HepG2 (cell line): ENCODE measurements around the gene ZDHHC24. TPM values are rescaled to one million over a fixed set of nuclear protein-coding genes. Genes with fewer than 3 reads are reported as not detected.

Experiments
- ATAC-seq: fragments of 200-7000 bp; cut with Tn5 transposase; 3 replicates; pipeline ENCODE4 v1.9.1; 2020; ENCODE audit warnings: mild to moderate bottlenecking, moderate library complexity
- BruUV-seq: library from RNA; stranded (reverse); fragments of 400-500 nt; replicated peaks from 2 replicates; lab custom pipeline; 2021; lab: Mats Ljungman, UMichigan
- CTCF ChIA-PET: fragments of 300-600 bp; formaldehyde crosslinking; extraction: SDS; loops from one replicate; lab custom pipeline; 2021; ENCODE audit warnings: low total read pairs, inconsistent platforms, low intra/inter-chr PET ratio; lab: Yijun Ruan, JAX
- POLR2A ChIA-PET: fragments of 350-600 bp; sonication (Branson Sonifier 250); formaldehyde crosslinking; loops from one replicate; lab custom pipeline; 2020; ENCODE audit warnings: antibody characterized with exemption, inconsistent platforms; lab: Yijun Ruan, JAX
- DNase-seq: peaks from one replicate; pipeline ENCODE4 v3.0.0-alpha.2; 2015; ENCODE audit warnings: low spot score
- FAIRE-seq: peaks from 3 replicates; lab custom pipeline; 2011; peaks lifted over from hg19 to GRCh38; lab: Jason Lieb, UNC
- H2AFZ ChIP-seq: one replicate; pipeline ENCODE4 v1.6.1; 2011; ENCODE audit warnings: low read length, inconsistent platforms
- H3K27ac ChIP-seq: fragments of 300-600 bp; 3 replicates; pipeline ENCODE4 v1.8.0; 2011; ENCODE audit warnings: mixed run types, mild to moderate bottlenecking, mixed read lengths, low read length, inconsistent platforms; ENCODE audit not compliant: insufficient read depth; ENCODE audit errors: extremely low read length
- H3K27me3 ChIP-seq, 2 experiments: fragments of 200-600 bp in 1 of 2; 2 replicates in 1 of 2; 3 replicates in 1 of 2; pipeline versions ENCODE4 v1.6.0 to v1.8.0; 2011; ENCODE audit warnings: low read length in 2 of 2, mild to moderate bottlenecking in 2 of 2, moderate library complexity in 2 of 2, inconsistent platforms in 1 of 2; ENCODE audit not compliant: insufficient read depth in 2 of 2, control insufficient read depth in 1 of 2
- H3K36me3 ChIP-seq, 2 experiments: fragments of 200-600 bp in 1 of 2; replicated peaks in 1 of 2; 2 replicates in 1 of 2; 3 replicates in 1 of 2; pipeline versions ENCODE4 v1.5.1 to v1.8.0; 2011; ENCODE audit warnings: low read length in 2 of 2, inconsistent platforms in 1 of 2; ENCODE audit not compliant: insufficient read depth in 2 of 2, control insufficient read depth in 1 of 2
- H3K4me1 ChIP-seq: 2 replicates; pipeline ENCODE4 v1.5.1; 2012; ENCODE audit warnings: low read length, inconsistent platforms; ENCODE audit not compliant: insufficient read depth
- H3K4me2 ChIP-seq: 2 replicates; pipeline ENCODE4 v1.6.0; 2011; ENCODE audit warnings: low read depth, low read length, inconsistent platforms
- H3K4me3 ChIP-seq, 3 experiments: fragments of 200-600 bp in 1 of 3; sonication (generic), shearing (Covaris generic) in 1 of 3; replicated peaks in 1 of 3; 2 replicates each; pipeline ENCODE4 v1.5.1; 2011 to 2016; ENCODE audit warnings: low read length in 3 of 3, inconsistent platforms in 2 of 3, low read depth in 2 of 3, mild to moderate bottlenecking in 2 of 3, control low read depth in 1 of 3, mixed read lengths in 1 of 3; ENCODE audit not compliant: insufficient read depth in 1 of 3
- H3K79me2 ChIP-seq: one replicate; pipeline ENCODE4 v1.6.1; 2011; ENCODE audit warnings: low read length, inconsistent platforms; ENCODE audit not compliant: insufficient read depth
- H3K9ac ChIP-seq: 2 replicates; pipeline ENCODE4 v1.6.0; 2011; ENCODE audit warnings: mild to moderate bottlenecking, low read depth, low read length, inconsistent platforms; ENCODE audit not compliant: insufficient read depth
- H3K9me3 ChIP-seq: 2 replicates; pipeline ENCODE4 v1.5.1; 2012; ENCODE audit warnings: mild to moderate bottlenecking, low read length
- H4K20me1 ChIP-seq: 2 replicates; pipeline ENCODE4 v1.6.0; 2011; ENCODE audit warnings: inconsistent platforms, mild to moderate bottlenecking, low read length, moderate library complexity; ENCODE audit not compliant: insufficient read depth
- AHR ChIP-seq: IDR thresholded peaks from 2 replicates; pipeline ENCODE4 v1.6.1; 2018; ENCODE audit warnings: missing genetic modification reagents, missing compliant biosample characterization
- ERF ChIP-seq: IDR thresholded peaks from 2 replicates; pipeline ENCODE4 v1.6.1; 2018; ENCODE audit warnings: missing biosample characterization, missing genetic modification reagents
- HMG20B ChIP-seq: conservative IDR thresholded peaks from 2 replicates; pipeline ENCODE4 v1.6.1; 2016; ENCODE audit warnings: missing genetic modification reagents, missing compliant biosample characterization
- MAZ ChIP-seq, 2 experiments: sonication (generic) in 1 of 2; formaldehyde crosslinking in 1 of 2; IDR thresholded peaks; 2 replicates each; pipeline versions ENCODE4 v1.5.0 to v1.6.1; 2012 to 2020; ENCODE audit warnings: low read depth in 2 of 2, mild to moderate bottlenecking in 2 of 2, borderline replicate concordance in 1 of 2, improper control_type of control experiment in 1 of 2, low read length in 1 of 2, missing genetic modification reagents in 1 of 2, moderate library complexity in 1 of 2
- NFATC3 ChIP-seq: sonication (generic); formaldehyde crosslinking; IDR thresholded peaks from 2 replicates; pipeline ENCODE4 v1.5.1; 2020; ENCODE audit warnings: mild to moderate bottlenecking, missing genetic modification reagents
- SALL2 ChIP-seq: sonication (generic); formaldehyde crosslinking; IDR thresholded peaks from 2 replicates; pipeline ENCODE4 v1.8.1; 2023; ENCODE audit warnings: mild to moderate bottlenecking, missing genetic modification reagents, inconsistent platforms
- ZNF460 ChIP-seq: sonication (generic); formaldehyde crosslinking; IDR thresholded peaks from 2 replicates; pipeline ENCODE4 v1.5.1; 2020; ENCODE audit warnings: missing genetic modification reagents, mild to moderate bottlenecking, borderline replicate concordance
- ZNF550 ChIP-seq: sonication (generic); formaldehyde crosslinking; IDR thresholded peaks from 2 replicates; pipeline ENCODE4 v1.4.0; 2020; ENCODE audit warnings: mild to moderate bottlenecking, missing genetic modification reagents, borderline replicate concordance
- ZNF672 ChIP-seq: sonication (generic); formaldehyde crosslinking; IDR thresholded peaks from 2 replicates; pipeline ENCODE4 v1.8.1; 2022; ENCODE audit warnings: missing genetic modification reagents
- ZNF737 ChIP-seq: sonication (generic); formaldehyde crosslinking; IDR thresholded peaks from 2 replicates; pipeline ENCODE4 v1.5.0; 2020; ENCODE audit warnings: missing genetic modification reagents, mild to moderate bottlenecking, borderline replicate concordance
- WGBS: methylation state at CpG from one replicate; pipeline ENCODE4 v1.1.6; 2017; ENCODE audit warnings: low lambda C conversion rate; 5-methylcytosine and 5-hydroxymethylcytosine counted together
- in situ Hi-C: cut with HindIII; loops from 2 replicates; pipeline ENCODE4 v1.10.0; 2017; ENCODE audit warnings: low pct_unique_long_range_greater_than_20kb; ENCODE audit not compliant: extremely low pct_ligation_motif_present
- intact Hi-C: fragments of 100-400 bp; cut with micrococcal nuclease; formaldehyde crosslinking; loops from one replicate; pipeline ENCODE4 v1.10.0; 2022; ENCODE audit not compliant: unreplicated experiment
- polyA plus RNA-seq, 8 experiments: library from polyadenylated mRNA; depleted of rRNA in 3 of 8; stranded (reverse) in 7 of 8; unstranded in 1 of 8; fragments of >200 nt; fragmentation: Illumina TruSeq in 4 of 8; extraction: Trizol in 4 of 8; gene quantifications; 2 replicates each; pipeline versions ENCODE4 v1.2.1 to v1.2.3, GENCODE V29; 2011 to 2016; ENCODE audit warnings: low read depth in 4 of 8, missing spikeins in 1 of 8, mixed read lengths in 1 of 8; ENCODE audit not compliant: insufficient read depth in 1 of 8
- total RNA-seq, 5 experiments: library from RNA; depleted of rRNA; stranded (reverse); fragments of >200 nt; fragmentation: Illumina TruSeq; extraction: Trizol; gene quantifications; 2 replicates each; pipeline ENCODE4 v1.2.3, GENCODE V29; 2016; ENCODE audit warnings: low read depth in 1 of 5
- TF ChIP-seq, protein P1 (sequence below): sonication (generic); formaldehyde crosslinking; conservative IDR thresholded peaks from 2 replicates; pipeline ENCODE4 v1.8.0; 2022; ENCODE audit warnings: mild to moderate bottlenecking, moderate library complexity, missing genetic modification reagents

The ZDHHC24 gene
- total and polyA plus RNA-seq, 2 of the 13 experiments (the other 11 are each of a cell fraction or from before 2014, with no cell fraction given): 4.3 TPM

- Histone ChIP-seq H3K79me2 (no peaks in the 10 kb centered on the region), H3K9ac (no peak overlapping the region), H3K4me1 (no peaks in the 10 kb centered on the region)
- FAIRE-seq: no peak
- TF ChIP-seq, protein P1, sequence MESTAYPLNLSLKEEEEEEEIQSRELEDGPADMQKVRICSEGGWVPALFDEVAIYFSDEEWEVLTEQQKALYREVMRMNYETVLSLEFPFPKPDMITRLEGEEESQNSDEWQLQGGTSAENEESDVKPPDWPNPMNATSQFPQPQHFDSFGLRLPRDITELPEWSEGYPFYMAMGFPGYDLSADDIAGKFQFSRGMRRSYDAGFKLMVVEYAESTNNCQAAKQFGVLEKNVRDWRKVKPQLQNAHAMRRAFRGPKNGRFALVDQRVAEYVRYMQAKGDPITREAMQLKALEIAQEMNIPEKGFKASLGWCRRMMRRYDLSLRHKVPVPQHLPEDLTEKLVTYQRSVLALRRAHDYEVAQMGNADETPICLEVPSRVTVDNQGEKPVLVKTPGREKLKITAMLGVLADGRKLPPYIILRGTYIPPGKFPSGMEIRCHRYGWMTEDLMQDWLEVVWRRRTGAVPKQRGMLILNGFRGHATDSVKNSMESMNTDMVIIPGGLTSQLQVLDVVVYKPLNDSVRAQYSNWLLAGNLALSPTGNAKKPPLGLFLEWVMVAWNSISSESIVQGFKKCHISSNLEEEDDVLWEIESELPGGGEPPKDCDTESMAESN (CRISPR knock-in tag): no peak
- no peak for TF ChIP-seq ZNF550 (CRISPR knock-in tag)
- no peak for TF ChIP-seq ZNF737
- TF ChIP-seq ZNF672 (CRISPR knock-in tag): no peak
- no peak for TF ChIP-seq SALL2 (CRISPR knock-in tag)
- TF ChIP-seq HMG20B (CRISPR knock-in tag): no peak
- TF ChIP-seq MAZ (IDR thresholded peaks at IDR 0.05; ENCODE audit: borderline replicate concordance, low read depth, low read length): no peak
- TF ChIP-seq MAZ (CRISPR knock-in tag; IDR thresholded peaks at IDR 0.05; ENCODE audit: low read depth): no peak
- no peak for TF ChIP-seq NFATC3 (CRISPR knock-in tag)
- no peak for TF ChIP-seq ZNF460 (CRISPR knock-in tag)
- no peak for TF ChIP-seq ERF (CRISPR knock-in tag)
- TF ChIP-seq AHR (CRISPR knock-in tag): no peak
- TF ChIP-seq, all 625 proteins: peak for 0
- Histone ChIP-seq H4K20me1 (no peaks in the 10 kb centered on the region), H3K27ac (no peak overlapping the region), H3K4me2 (no peak overlapping the region), H3K9me3 (no peaks in the 10 kb centered on the region), H3K36me3 (no peaks in the 10 kb centered on the region), H3K4me3 (no peak overlapping the region), H2AFZ (no peak overlapping the region), H3K27me3 (peaks cover 3 to 34% of the 10 kb centered on the region in 2 experiments; a peak in 4 of 5 replicates)
- in situ Hi-C loops (loop anchor here (25.0 kb wide), 1 partner anchor 267 kb away; the partner anchor contains the start of gene RCE1), intact Hi-C loops (no loop called here)
- whole genome bisulfite sequencing: 31% methylated on average over 5 of the region's 5 CpGs
- no peak; the same call in 1 of the 3 replicates for ATAC-seq
- POLR2A ChIA-PET: no interaction called here
- no TSS peak for BruUV-seq
- CTCF ChIA-PET: no interaction called here
- DNase-seq: no peak
These were observed 24.4 kb upstream of the ZDHHC24 start for GRCh38 chr11:66570079-66570849.
